GM12801 (cell line): ENCODE data around the gene KIAA1328.

ENCODE experiments used
- TF ChIP-seq, protein P1 (sequence below): IDR thresholded peaks from one replicate; pipeline ENCODE4 v1.5.1; 2011; ENCODE audit warnings: control low read depth; ENCODE audit not compliant: insufficient read length; ENCODE audit errors: extremely low read depth

KIAA1328 gene

DNA sequence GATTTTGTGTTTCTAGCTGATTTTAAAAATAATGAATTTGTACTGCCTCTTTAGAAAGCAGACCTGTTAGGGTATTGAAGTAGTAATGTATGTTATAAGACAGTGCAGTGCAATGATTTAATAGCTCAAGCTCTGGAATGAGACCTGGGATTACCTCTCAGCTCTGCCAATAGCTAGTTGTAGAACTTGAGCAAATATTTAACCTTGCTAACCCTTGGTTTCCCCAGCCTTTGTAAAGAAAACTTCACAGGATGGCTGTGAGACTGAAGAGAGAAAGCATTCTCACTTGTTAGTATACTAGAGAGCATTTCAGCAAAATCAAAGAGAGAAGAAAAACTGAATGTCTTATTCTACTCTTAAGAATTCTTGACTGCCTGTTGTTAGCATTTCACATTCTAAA is 293.9 kb downstream of the KIAA1328 start:
- TF ChIP-seq, protein P1, sequence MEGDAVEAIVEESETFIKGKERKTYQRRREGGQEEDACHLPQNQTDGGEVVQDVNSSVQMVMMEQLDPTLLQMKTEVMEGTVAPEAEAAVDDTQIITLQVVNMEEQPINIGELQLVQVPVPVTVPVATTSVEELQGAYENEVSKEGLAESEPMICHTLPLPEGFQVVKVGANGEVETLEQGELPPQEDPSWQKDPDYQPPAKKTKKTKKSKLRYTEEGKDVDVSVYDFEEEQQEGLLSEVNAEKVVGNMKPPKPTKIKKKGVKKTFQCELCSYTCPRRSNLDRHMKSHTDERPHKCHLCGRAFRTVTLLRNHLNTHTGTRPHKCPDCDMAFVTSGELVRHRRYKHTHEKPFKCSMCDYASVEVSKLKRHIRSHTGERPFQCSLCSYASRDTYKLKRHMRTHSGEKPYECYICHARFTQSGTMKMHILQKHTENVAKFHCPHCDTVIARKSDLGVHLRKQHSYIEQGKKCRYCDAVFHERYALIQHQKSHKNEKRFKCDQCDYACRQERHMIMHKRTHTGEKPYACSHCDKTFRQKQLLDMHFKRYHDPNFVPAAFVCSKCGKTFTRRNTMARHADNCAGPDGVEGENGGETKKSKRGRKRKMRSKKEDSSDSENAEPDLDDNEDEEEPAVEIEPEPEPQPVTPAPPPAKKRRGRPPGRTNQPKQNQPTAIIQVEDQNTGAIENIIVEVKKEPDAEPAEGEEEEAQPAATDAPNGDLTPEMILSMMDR, result no peak

DNA sequence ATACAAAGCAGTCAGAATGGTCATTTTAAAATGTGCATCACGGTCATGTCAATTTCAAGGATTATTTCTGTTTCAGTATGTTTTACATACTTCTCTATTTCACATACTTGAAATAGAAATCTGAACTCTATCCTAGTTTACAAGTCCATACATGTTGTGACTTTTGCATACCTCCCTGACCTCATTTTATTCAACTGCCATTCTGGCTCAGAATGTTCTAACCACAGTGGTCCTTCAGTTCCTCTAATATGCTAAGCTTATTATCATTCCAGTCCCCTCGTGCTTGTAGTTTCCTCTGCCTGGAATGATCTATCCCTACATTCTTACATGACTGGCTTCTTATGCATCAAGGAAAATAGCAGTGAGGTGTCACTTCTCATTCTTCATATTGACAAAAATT is 295.6 kb downstream of the KIAA1328 start:
- TF ChIP-seq, protein P1, result no peak

DNA sequence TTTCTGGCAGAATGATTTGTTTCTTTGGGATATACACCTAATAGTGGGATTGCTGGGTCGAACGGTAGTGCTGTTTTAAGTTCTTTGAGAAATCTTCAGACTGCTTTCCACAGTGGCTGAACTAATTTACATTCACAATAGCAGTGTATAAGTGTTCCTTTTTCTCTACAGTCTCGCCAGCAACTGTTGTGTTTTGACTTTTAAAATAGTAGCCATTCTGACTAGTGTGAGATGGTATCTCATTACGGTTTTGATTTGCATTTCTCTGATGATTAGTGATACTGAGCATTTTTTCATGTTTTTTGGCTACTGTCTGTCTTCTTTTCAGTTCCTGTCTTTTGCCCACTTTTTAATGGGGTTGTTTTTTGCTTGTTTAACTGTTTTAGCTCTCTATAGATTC is 306.2 kb downstream of the KIAA1328 start:
- TF ChIP-seq, protein P1, result no peak

DNA sequence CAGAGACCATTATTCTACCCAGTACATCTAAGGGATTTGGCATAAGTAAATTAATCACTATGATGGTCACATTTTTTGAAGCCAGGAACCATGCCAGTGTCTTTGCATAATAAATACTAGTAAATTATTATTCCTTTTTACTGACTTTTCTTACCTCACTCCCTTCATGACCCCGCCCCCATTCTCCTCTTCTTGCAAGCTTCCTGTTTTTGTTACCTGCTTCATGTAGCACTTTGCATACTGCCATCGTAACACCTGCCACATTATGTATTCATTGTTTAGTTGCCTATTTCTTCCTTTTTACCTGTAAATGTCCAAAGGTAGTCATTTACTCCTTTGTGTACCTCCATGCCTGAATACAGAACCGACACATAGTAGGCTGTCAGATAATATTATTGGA is 309.5 kb downstream of the KIAA1328 start:
- TF ChIP-seq, protein P1, result no peak

DNA sequence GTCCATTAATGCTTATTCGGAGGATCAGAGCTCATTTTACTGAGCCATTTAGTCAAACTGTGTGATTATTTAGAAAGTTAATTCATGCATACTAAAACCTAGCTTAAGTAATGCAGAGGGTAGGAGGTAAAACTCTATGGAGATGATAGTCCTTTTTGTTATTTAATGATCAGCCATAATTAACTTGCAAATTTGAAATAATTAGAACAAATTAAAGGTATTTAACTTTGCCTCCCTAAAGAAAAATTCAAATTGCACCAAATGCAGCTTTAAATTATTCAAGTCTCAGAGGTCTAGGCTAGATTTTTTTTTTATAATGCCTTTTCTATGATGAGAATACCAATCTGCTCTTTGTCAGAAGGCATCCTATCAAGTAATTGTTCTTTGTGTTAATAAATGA is 310.9 kb downstream of the KIAA1328 start:
- TF ChIP-seq, protein P1, result no peak

DNA sequence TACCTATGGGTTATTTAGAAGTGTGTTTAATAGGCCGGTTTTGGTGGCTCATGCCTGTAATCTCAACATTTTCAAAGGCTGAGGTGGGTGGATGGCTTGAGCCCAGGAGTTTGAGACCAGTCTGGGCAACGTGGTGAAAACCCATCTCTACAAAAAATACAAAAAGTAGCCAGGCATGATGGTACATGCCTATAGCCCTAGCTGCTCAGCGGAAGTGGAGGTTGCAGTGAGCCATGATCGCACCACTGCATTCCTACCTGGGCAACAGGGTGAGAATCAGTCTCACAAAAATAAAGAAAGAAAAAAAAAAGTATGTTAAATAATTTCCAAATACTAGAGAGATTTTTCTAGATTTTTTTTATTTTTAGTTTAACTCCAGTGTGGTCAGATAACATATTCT is 316.0 kb downstream of the KIAA1328 start:
- TF ChIP-seq, protein P1, result no peak

DNA sequence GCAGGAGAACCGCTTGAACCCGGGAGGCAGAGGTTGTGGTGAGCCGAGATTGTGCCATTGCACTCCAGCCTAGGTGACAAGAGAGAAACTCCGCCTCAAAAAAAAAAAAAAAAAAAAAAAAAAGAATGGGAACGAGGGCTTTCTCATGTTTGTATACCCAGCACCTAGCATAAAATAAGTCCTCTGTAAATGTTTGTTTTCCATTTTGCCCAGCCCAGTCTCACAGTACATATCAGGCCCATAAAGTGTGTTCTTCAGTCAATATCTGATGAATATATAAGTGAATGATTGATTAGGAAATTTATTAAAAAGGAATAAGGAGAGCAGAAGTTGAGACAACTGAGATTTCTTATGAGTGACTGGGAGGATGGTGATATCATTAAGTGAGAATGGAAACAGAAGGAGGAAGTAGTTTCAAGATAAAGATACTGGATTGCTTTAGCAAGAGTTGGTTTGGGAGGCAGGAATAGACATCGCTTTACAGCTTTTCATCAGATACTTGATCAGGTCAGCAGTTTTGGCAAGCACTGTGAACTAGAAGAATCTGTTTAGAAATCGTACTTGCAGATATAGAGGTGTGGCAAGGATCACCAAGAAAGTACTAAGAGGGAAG is 327.5 kb downstream of the KIAA1328 start:
- TF ChIP-seq, protein P1, result no peak
